SK-N-SH treated with all-trans-retinoic acid at 6 μM for 48 hours (cell line): ENCODE results near the gene MCTP2.

Experiments used
- ATAC-seq: fragments of 200-7000 bp; cut with Tn5 transposase; 3 replicates; pipeline ENCODE4 v1.9.1; 2020; ENCODE audit warnings: mild to moderate bottlenecking, moderate library complexity
- ARNTL ChIP-seq: fragments of 450-650 bp; formaldehyde crosslinking; IDR thresholded peaks from 2 replicates; pipeline ENCODE4 v1.5.0; 2020; ENCODE audit warnings: low read depth, mild to moderate bottlenecking, moderate library complexity, borderline replicate concordance
- BACH2 ChIP-seq: fragments of 250-450 bp; sonication (Bioruptor Pico); IDR thresholded peaks from 2 replicates; pipeline ENCODE4 v1.9.0; 2021; ENCODE audit warnings: mild to moderate bottlenecking, borderline replicate concordance
- CSDC2 ChIP-seq: fragments of 250-450 bp; sonication (Bioruptor Pico); IDR thresholded peaks from 2 replicates; pipeline ENCODE4 v1.5.0; 2020; ENCODE audit warnings: mild to moderate bottlenecking, moderate library complexity
- ESRRG ChIP-seq: fragments of 250-450 bp; sonication (Bioruptor Pico); IDR thresholded peaks from 2 replicates; pipeline ENCODE4 v1.6.1; 2021; ENCODE audit warnings: mild to moderate bottlenecking
- GLIS3 ChIP-seq: fragments of 250-450 bp; sonication (Bioruptor Pico); IDR thresholded peaks from 2 replicates; pipeline ENCODE4 v1.5.0; 2020; ENCODE audit warnings: mild to moderate bottlenecking, moderate library complexity
- ISL1 ChIP-seq: fragments of 250-450 bp; sonication (Bioruptor Pico); IDR thresholded peaks from 2 replicates; pipeline ENCODE4 v2.1.2; 2022; ENCODE audit warnings: mild to moderate bottlenecking, moderate library complexity
- OSR1 ChIP-seq: fragments of 250-450 bp; sonication (Bioruptor Pico); IDR thresholded peaks from 2 replicates; pipeline ENCODE4 v1.8.0; 2022; ENCODE audit warnings: moderate library complexity, mild to moderate bottlenecking, inconsistent platforms
- PPARA ChIP-seq: fragments of 250-450 bp; sonication (Bioruptor Pico); IDR thresholded peaks from 2 replicates; pipeline ENCODE4 v1.5.0; 2020; ENCODE audit warnings: mild to moderate bottlenecking, borderline replicate concordance
- RARB ChIP-seq: fragments of 250-450 bp; sonication (Bioruptor Pico); IDR thresholded peaks from 2 replicates; pipeline ENCODE4 v1.8.0; 2021; ENCODE audit warnings: mild to moderate bottlenecking, moderate library complexity
- SNAI2 ChIP-seq: fragments of 250-450 bp; sonication (Bioruptor Pico); IDR thresholded peaks from 2 replicates; pipeline ENCODE4 v1.5.0; 2020; ENCODE audit warnings: mild to moderate bottlenecking, moderate library complexity
- TCF4 ChIP-seq: fragments of 250-450 bp; sonication (Bioruptor Pico); IDR thresholded peaks from 2 replicates; pipeline ENCODE4 v1.8.0; 2021; ENCODE audit warnings: mild to moderate bottlenecking, moderate library complexity, borderline replicate concordance
- TOX ChIP-seq: fragments of 250-450 bp; sonication (Bioruptor Pico); IDR thresholded peaks from 2 replicates; pipeline ENCODE4 v1.8.0; 2021; ENCODE audit warnings: mild to moderate bottlenecking, moderate library complexity, borderline replicate concordance
- ZC3H10 ChIP-seq: fragments of 250-450 bp; sonication (Bioruptor Pico); IDR thresholded peaks from 2 replicates; pipeline ENCODE4 v1.5.1; 2021; ENCODE audit warnings: mild to moderate bottlenecking, moderate library complexity
- ZNF565 ChIP-seq: fragments of 450-650 bp; formaldehyde crosslinking; conservative IDR thresholded peaks from 2 replicates; pipeline ENCODE4 v1.5.0; 2020; ENCODE audit warnings: low read depth, mild to moderate bottlenecking, moderate library complexity
- ZNF70 ChIP-seq: fragments of 450-650 bp; formaldehyde crosslinking; IDR thresholded peaks from 2 replicates; pipeline ENCODE4 v1.5.0; 2020; ENCODE audit warnings: mild to moderate bottlenecking, moderate library complexity
- ZNF8 ChIP-seq: fragments of 450-650 bp; formaldehyde crosslinking; IDR thresholded peaks from 2 replicates; pipeline ENCODE4 v1.5.0; 2020; ENCODE audit warnings: mild to moderate bottlenecking, moderate library complexity
- TF ChIP-seq, protein P1 (sequence below): fragments of 250-450 bp; sonication (Bioruptor Pico); IDR thresholded peaks from 2 replicates; pipeline ENCODE4 v1.5.0; 2020; ENCODE audit warnings: mild to moderate bottlenecking, moderate library complexity
- TF ChIP-seq, protein P2 (sequence below): fragments of 250-450 bp; sonication (Bioruptor Pico); IDR thresholded peaks from 2 replicates; pipeline ENCODE4 v1.8.0; 2021; ENCODE audit warnings: low read depth, mild to moderate bottlenecking, moderate library complexity, borderline replicate concordance
- TF ChIP-seq, protein P3 (sequence below): fragments of 250-450 bp; sonication (Bioruptor Pico); IDR thresholded peaks from 2 replicates; pipeline ENCODE4 v1.5.1; 2020; ENCODE audit warnings: low read depth, mild to moderate bottlenecking, moderate library complexity
- TF ChIP-seq, protein P4 (sequence below): fragments of 250-450 bp; sonication (Bioruptor Pico); IDR thresholded peaks from 2 replicates; pipeline ENCODE4 v1.8.0; 2020; ENCODE audit warnings: mild to moderate bottlenecking, moderate library complexity, borderline replicate concordance
- TF ChIP-seq, protein P5 (sequence below): fragments of 250-450 bp; sonication (Bioruptor Pico); IDR thresholded peaks from 2 replicates; pipeline ENCODE4 v1.5.1; 2021; ENCODE audit warnings: mild to moderate bottlenecking, moderate library complexity

MCTP2 gene

DNA sequence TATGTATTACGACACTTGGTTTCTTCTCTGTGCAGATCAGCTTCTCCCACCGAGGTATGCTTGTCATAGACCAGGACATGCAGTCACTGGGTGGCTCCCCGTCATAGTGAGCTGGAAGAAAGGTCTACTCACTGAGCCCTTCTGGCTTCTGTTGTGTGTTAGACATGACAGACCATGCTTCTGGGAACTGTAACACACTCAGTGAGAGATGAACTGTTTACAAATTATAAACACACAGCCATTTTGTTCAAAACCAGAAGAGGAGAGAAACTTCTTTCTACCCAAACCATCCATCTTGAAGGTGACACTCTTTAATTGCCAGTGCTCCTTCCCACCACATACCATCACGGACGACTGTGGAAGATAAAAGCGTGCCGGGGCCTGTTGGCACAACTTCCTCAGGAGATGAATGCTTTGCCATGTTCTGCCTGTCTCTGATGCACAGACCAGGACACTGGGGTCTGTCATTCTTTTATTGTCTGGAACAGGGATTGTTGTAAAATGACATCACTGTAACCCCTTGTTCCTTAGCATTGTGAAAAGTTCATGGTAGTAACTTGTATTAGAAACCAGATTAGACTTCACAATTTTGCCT lies 214.3 kb downstream of the MCTP2 start:
- no peak for ATAC-seq
- TF ChIP-seq, protein P1, sequence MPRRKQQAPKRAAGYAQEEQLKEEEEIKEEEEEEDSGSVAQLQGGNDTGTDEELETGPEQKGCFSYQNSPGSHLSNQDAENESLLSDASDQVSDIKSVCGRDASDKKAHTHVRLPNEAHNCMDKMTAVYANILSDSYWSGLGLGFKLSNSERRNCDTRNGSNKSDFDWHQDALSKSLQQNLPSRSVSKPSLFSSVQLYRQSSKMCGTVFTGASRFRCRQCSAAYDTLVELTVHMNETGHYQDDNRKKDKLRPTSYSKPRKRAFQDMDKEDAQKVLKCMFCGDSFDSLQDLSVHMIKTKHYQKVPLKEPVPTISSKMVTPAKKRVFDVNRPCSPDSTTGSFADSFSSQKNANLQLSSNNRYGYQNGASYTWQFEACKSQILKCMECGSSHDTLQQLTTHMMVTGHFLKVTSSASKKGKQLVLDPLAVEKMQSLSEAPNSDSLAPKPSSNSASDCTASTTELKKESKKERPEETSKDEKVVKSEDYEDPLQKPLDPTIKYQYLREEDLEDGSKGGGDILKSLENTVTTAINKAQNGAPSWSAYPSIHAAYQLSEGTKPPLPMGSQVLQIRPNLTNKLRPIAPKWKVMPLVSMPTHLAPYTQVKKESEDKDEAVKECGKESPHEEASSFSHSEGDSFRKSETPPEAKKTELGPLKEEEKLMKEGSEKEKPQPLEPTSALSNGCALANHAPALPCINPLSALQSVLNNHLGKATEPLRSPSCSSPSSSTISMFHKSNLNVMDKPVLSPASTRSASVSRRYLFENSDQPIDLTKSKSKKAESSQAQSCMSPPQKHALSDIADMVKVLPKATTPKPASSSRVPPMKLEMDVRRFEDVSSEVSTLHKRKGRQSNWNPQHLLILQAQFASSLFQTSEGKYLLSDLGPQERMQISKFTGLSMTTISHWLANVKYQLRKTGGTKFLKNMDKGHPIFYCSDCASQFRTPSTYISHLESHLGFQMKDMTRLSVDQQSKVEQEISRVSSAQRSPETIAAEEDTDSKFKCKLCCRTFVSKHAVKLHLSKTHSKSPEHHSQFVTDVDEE (CRISPR knock-in tag), result no peak
- TF ChIP-seq ZNF565 (no peak), BACH2 (CRISPR knock-in tag) (no peak)
- TF ChIP-seq, protein P2, sequence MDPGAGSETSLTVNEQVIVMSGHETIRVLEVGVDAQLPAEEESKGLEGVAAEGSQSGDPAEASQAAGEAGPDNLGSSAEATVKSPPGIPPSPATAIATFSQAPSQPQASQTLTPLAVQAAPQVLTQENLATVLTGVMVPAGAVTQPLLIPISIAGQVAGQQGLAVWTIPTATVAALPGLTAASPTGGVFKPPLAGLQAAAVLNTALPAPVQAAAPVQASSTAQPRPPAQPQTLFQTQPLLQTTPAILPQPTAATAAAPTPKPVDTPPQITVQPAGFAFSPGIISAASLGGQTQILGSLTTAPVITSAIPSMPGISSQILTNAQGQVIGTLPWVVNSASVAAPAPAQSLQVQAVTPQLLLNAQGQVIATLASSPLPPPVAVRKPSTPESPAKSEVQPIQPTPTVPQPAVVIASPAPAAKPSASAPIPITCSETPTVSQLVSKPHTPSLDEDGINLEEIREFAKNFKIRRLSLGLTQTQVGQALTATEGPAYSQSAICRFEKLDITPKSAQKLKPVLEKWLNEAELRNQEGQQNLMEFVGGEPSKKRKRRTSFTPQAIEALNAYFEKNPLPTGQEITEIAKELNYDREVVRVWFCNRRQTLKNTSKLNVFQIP, result no peak
- TF ChIP-seq, all 23 proteins: peak for 0

DNA sequence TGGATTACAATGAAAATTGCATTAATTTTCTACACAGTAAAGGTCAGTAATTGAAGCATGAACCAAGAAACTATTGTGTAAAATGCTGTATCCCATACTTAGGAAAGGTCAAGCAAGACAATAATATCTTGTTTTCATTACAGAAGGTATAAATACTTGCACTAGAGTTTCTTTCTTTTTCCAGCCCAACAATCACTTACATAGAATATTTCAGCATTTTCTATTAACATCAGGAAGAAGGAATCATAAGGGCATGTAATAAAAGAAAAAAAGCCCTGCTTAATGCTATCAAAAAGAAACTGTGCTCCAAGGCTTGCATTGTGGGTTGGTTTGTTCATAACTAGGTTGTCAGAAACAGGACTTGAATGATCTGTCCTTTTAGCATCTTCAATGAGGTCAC lies 215.1 kb downstream of the MCTP2 start:
- TF ChIP-seq, protein P3, sequence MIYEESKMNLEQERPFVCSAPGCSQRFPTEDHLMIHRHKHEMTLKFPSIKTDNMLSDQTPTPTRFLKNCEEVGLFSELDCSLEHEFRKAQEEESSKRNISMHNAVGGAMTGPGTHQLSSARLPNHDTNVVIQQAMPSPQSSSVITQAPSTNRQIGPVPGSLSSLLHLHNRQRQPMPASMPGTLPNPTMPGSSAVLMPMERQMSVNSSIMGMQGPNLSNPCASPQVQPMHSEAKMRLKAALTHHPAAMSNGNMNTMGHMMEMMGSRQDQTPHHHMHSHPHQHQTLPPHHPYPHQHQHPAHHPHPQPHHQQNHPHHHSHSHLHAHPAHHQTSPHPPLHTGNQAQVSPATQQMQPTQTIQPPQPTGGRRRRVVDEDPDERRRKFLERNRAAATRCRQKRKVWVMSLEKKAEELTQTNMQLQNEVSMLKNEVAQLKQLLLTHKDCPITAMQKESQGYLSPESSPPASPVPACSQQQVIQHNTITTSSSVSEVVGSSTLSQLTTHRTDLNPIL (CRISPR knock-in tag), result no peak
- no peak for TF ChIP-seq TOX (CRISPR knock-in tag)
- no peak for TF ChIP-seq CSDC2 (CRISPR knock-in tag)
- TF ChIP-seq, protein P4, sequence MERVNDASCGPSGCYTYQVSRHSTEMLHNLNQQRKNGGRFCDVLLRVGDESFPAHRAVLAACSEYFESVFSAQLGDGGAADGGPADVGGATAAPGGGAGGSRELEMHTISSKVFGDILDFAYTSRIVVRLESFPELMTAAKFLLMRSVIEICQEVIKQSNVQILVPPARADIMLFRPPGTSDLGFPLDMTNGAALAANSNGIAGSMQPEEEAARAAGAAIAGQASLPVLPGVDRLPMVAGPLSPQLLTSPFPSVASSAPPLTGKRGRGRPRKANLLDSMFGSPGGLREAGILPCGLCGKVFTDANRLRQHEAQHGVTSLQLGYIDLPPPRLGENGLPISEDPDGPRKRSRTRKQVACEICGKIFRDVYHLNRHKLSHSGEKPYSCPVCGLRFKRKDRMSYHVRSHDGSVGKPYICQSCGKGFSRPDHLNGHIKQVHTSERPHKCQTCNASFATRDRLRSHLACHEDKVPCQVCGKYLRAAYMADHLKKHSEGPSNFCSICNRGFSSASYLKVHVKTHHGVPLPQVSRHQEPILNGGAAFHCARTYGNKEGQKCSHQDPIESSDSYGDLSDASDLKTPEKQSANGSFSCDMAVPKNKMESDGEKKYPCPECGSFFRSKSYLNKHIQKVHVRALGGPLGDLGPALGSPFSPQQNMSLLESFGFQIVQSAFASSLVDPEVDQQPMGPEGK (CRISPR knock-in tag), result no peak
- TF ChIP-seq, protein P2, result no peak
- no peak for TF ChIP-seq SNAI2
- TF ChIP-seq ZNF8, result no peak
- no peak for TF ChIP-seq ARNTL (CRISPR knock-in tag)
- TF ChIP-seq ZC3H10 (CRISPR knock-in tag), result no peak
- TF ChIP-seq ISL1 (CRISPR knock-in tag), result no peak
- TF ChIP-seq, protein P5, sequence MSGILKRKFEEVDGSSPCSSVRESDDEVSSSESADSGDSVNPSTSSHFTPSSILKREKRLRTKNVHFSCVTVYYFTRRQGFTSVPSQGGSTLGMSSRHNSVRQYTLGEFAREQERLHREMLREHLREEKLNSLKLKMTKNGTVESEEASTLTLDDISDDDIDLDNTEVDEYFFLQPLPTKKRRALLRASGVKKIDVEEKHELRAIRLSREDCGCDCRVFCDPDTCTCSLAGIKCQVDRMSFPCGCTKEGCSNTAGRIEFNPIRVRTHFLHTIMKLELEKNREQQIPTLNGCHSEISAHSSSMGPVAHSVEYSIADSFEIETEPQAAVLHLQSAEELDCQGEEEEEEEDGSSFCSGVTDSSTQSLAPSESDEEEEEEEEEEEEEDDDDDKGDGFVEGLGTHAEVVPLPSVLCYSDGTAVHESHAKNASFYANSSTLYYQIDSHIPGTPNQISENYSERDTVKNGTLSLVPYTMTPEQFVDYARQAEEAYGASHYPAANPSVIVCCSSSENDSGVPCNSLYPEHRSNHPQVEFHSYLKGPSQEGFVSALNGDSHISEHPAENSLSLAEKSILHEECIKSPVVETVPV, result no peak
- no peak for TF ChIP-seq ZNF565
- TF ChIP-seq PPARA (CRISPR knock-in tag), result no peak
- no peak for TF ChIP-seq ESRRG (CRISPR knock-in tag)
- TF ChIP-seq TCF4 (CRISPR knock-in tag), result no peak
- no peak for TF ChIP-seq RARB (CRISPR knock-in tag)
- TF ChIP-seq BACH2 (CRISPR knock-in tag), result no peak
- no peak for TF ChIP-seq OSR1
- no peak for TF ChIP-seq ZNF70 (CRISPR knock-in tag)
- no peak for TF ChIP-seq GLIS3
- ATAC-seq, result no peak
